CD1c-positive myeloid dendritic cell (primary cell): ENCODE data around the gene MCC.

Experiments
- DNase-seq: peaks from one replicate; pipeline ENCODE4 v3.0.0-alpha.2; 2016; ENCODE audit errors: extremely low spot score

Gene MCC

GRCh38 chr5:113319256-113320053 lies 168.8 kb downstream of the MCC start:
- no peak for DNase-seq

DNA sequence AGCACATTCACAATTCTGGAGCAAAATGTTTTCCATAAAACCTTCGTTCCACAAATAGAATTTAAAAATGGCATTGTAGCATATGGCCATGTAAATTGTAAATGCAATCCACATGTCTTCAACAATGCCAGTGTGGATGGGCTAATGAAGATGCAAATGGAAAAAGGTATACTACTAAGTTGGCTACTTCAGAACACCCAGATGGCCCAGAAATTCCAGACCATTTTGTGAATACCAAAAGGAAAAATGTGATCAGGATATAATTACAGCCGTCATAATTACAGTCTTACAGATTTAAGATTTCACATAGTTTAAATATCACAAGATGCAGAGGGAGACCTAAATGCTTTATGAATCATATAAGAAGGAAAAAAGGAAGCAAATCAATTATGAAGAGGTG lies 170.6 kb downstream of the MCC start:
- DNase-seq, result no peak

- no peak for DNase-seq
These were observed 177.0 kb downstream of the MCC start for GRCh38 chr5:113311301-113311700.

DNA sequence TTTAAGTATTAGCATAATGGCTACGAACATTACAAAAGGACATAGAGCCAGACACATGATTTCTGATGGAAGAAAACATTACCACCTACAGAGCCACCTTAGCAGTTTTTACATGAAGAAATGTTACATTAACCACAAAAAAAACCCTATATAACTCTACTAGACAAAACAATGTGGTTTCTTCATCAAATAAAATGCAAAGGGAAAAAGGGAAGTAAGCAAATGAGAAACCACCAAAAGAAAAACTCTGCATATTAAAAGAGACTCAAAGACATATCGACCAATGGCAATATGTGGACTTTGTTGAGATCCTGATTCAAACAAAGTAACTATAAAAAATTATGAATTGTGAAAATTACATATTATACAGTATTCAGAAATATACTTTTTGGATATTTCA lies 186.1 kb downstream of the MCC start:
- no peak for DNase-seq

GRCh38 chr5:113299591-113299990 lies 188.7 kb downstream of the MCC start:
- no peak for DNase-seq

DNA sequence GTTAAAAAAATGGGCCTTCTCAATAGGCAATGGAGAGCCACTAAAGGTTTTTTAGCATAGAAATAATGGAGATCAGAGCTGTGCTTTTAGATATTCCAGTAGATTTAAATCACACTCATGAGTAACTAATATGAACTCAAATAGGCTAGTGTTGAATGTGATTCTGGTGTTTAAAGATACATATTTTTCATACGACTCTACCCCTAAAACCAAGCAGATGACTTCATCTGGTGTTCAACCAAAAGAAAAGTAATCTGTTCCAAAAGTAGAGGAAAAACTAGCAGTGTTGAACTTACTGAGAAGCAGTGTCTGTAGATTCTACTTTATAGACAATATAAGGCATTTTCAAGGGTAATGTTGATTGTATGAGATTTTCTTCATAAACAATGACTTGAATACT lies 191.6 kb downstream of the MCC start:
- DNase-seq, result no peak

GRCh38 chr5:113295111-113295539 lies 193.1 kb downstream of the MCC start:
- no peak for DNase-seq

DNA sequence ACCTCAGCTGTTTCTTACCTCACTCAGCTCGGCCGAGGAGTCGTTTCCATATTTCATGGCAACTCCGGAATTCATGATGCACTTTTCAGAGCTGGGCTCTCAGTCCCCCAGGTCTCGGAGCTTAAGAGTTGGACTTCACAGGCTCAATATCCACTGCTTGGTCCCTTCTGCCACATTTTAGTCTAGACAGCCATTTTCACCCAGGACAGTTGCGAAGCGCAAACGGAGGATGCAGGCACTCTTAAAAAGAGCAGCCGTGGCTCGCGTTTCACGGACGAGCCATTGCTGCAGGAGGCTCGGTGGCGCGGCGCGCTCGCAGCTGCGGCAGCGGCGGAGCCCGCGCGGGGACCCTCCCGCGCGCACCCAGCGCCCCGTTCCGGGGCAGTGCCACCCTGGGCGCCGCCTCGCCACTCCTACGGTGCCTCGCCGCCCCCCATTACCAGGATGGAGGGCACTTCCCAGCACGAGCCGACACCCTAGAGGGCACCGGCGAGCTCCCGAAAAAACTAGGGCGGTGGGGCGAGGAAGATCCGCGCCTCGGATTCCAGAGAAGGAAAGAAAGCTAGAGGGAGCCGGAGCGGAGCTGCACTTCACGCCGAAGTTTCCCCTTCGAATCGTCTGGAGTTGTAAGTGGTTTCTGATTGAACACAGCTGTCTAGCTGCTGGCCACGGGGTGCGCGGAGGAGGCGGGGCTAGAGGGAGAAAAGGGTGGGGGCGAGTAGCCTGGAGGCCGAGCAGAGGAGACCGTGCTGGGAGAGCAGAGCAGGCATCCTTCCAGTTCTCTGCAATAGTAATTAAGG lies 193.7 kb downstream of the MCC start:
- DNase-seq, result peak; percentile 38

GRCh38 chr5:113293975-113294310 lies 194.3 kb downstream of the MCC start:
- DNase-seq, result no peak

- no peak for DNase-seq
These were observed 194.9 kb downstream of the MCC start for GRCh38 chr5:113293068-113293974.

DNA sequence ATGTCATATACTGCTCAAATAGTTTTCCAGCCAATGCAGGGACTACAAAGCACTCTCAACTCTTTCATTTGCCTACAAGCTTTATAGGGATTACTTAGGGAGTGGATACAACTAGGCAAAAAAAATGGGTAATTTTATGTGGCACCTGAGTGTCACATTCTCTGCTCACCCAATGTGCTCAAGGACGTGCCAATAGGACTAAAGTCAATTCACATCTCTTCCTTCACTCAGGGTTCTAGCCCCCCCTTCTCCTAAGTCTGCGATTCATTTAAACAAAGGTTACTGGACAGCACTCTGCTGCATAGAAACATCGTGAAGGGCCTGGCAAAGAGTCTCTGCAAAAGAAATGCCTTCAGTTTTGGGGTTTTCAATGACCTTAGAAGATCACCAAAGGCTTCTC lies 195.8 kb downstream of the MCC start:
- DNase-seq, result no peak

DNA sequence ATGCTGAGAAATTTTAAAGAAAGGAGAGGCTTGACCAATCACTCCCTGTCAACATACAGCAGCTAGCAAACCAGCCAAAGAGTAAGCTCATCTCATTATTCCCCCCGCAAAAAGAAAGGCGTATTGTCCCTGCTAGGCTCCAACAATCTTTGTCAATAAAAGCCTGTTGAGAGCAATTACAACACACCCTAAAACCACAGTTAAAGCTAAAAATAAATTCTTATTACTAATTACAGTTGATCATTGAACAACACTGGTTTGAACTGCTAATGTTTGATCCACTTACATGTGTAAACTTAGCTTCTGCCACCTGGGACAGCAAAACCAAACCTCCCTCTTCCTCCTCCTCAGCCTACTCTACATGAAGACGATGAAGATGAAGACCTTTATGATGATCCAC lies 204.7 kb downstream of the MCC start:
- no peak for DNase-seq

GRCh38 chr5:113282472-113282871 lies 205.8 kb downstream of the MCC start:
- no peak for DNase-seq

GRCh38 chr5:113281194-113281593 lies 207.1 kb downstream of the MCC start:
- DNase-seq, result no peak

- DNase-seq, result no peak
These were observed 207.7 kb downstream of the MCC start for GRCh38 chr5:113280541-113280940.

GRCh38 chr5:113278976-113279375 lies 209.3 kb downstream of the MCC start:
- DNase-seq, result no peak

- DNase-seq, result no peak
These were observed 211.8 kb downstream of the MCC start for GRCh38 chr5:113276493-113276892.

- no peak for DNase-seq
These were observed 212.3 kb downstream of the MCC start for GRCh38 chr5:113276001-113276400.

- DNase-seq, result no peak
These were observed 213.3 kb downstream of the MCC start for GRCh38 chr5:113274836-113275414.

DNA sequence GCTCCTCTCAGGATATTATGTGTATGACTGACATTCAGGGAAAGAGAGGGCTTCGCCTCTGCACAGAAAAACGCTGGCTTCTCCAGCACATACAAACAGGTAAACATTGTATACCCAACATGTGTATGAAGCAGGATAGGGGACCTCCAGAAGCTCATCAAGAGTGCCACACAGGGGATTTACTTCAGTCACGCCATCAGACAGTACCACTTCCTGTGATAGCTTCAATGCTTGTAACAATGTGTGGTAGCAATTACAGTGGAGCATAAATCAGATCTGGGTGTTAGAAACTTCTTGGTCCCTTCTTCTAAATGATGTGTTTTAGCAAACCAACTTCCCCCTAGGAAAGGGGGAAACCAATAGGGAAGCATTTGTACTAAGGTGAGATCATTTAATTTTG lies 214.3 kb downstream of the MCC start:
- DNase-seq, result no peak

DNA sequence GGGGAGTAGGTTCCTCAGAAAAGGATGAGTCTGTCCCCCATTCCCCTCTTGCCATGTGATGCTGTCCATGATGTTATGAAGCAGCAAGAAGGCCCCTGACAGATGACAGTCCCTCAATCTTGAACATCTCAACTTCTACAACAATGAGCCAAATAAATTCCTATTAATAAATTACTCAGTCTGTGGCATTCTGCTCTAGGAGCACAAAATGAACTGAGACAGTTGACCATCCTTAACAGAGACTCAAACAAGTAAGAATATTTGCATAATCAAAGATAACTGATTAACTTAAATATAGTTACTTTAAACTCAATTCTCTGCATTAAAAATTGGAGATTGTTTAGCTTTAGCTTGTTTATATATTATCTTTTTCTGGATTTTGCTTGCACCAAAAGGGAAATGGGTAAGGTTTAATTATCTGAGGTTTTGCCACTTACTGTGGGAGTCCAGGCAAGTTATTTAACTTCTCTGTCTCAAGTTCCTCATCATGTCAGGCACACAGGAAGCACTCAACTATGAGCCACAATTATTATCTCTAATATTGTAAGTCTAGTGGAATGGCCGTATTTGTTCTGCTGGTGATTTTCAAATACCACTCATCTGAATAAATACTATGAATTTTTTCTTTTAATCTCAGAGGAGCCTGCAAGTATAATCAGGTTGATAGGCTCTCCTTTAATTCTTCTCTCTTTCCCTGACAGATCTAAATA lies 216.4 kb downstream of the MCC start:
- peak; percentile 2 for DNase-seq
